Stomach (tissue), 4 donors: ENCODE data around the gene SLAMF6.

Experiments
- POLR2AphosphoS5 ChIP-seq, 3 donors: sonication (generic); formaldehyde crosslinking; IDR thresholded peaks; one replicate each; pipeline ENCODE4 v1.6.1; 2016; ENCODE audit warnings: antibody characterized with exemption in 3 of 3
- TF ChIP-seq, protein P1 (sequence below), 7 experiments: fragments of 450-650 bp in 4 of 7; fragments of 200-600 bp in 3 of 7; sonication (generic) in 3 of 7; IDR thresholded peaks; one replicate each; pipeline ENCODE4 v1.5.1; 2016 to 2019; ENCODE audit warnings: antibody characterized with exemption in 7 of 7, control low read depth in 2 of 7, mild to moderate bottlenecking in 1 of 7

- TF ChIP-seq, protein P1, sequence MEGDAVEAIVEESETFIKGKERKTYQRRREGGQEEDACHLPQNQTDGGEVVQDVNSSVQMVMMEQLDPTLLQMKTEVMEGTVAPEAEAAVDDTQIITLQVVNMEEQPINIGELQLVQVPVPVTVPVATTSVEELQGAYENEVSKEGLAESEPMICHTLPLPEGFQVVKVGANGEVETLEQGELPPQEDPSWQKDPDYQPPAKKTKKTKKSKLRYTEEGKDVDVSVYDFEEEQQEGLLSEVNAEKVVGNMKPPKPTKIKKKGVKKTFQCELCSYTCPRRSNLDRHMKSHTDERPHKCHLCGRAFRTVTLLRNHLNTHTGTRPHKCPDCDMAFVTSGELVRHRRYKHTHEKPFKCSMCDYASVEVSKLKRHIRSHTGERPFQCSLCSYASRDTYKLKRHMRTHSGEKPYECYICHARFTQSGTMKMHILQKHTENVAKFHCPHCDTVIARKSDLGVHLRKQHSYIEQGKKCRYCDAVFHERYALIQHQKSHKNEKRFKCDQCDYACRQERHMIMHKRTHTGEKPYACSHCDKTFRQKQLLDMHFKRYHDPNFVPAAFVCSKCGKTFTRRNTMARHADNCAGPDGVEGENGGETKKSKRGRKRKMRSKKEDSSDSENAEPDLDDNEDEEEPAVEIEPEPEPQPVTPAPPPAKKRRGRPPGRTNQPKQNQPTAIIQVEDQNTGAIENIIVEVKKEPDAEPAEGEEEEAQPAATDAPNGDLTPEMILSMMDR (IDR thresholded peaks at IDR 0.05) = no peak
- no peak for TF ChIP-seq POLR2AphosphoS5 (IDR thresholded peaks at IDR 0.05)
Measured at GRCh38 chr1:160567858-160568682, 45.0 kb upstream of the SLAMF6 start.
